IMR-90 (cell line): ENCODE data around the gene ZNF335. TPM values are rescaled to one million over a fixed set of nuclear protein-coding genes. Genes with fewer than 3 reads are reported as not detected.

ENCODE experiments used
- ATAC-seq: fragments of 200-7000 bp; cut with Tn5 transposase; 2 replicates; pipeline ENCODE4 v1.9.1; 2020; ENCODE audit warnings: low read depth, mild to moderate bottlenecking, moderate library complexity
- BruUV-seq: library from RNA; stranded (reverse); fragments of 400-500 nt; replicated peaks from 2 replicates; lab custom pipeline; 2021; lab: Mats Ljungman, UMichigan
- CTCF ChIA-PET: fragments of 300-600 bp; formaldehyde crosslinking; extraction: SDS; loops from one replicate; lab custom pipeline; 2021; ENCODE audit warnings: antibody characterized with exemption; lab: Yijun Ruan, JAX
- POLR2A ChIA-PET: fragments of 300-600 bp; sonication (Branson Sonifier 250); formaldehyde crosslinking; loops from one replicate; lab custom pipeline; 2022; ENCODE audit warnings: antibody characterized with exemption; ENCODE audit not compliant: unreplicated experiment; lab: Charles Lee
- DNase-seq: peaks from one replicate; pipeline ENCODE4 v3.0.0; 2013
- H2AFZ ChIP-seq: replicated peaks from 2 replicates; pipeline ENCODE3; 2013; ENCODE audit warnings: low read length, mild to moderate bottlenecking; ENCODE audit not compliant: poor library complexity
- H2AK5ac ChIP-seq: 2 replicates; pipeline ENCODE4 v1.6.1; 2013; ENCODE audit warnings: low read depth, low read length, inconsistent platforms
- H2AK9ac ChIP-seq: replicated peaks from 2 replicates; pipeline ENCODE3; 2013; ENCODE audit warnings: mild to moderate bottlenecking, low read depth, low read length, moderate library complexity; ENCODE audit not compliant: poor library complexity
- H2BK120ac ChIP-seq: 2 replicates; pipeline ENCODE4 v1.6.1; 2013; ENCODE audit warnings: low read depth, low read length, inconsistent platforms
- H2BK15ac ChIP-seq: 3 replicates; pipeline ENCODE4 v1.6.1; 2013; ENCODE audit warnings: low read depth, low read length, inconsistent platforms
- H2BK20ac ChIP-seq: 2 replicates; pipeline ENCODE4 v1.6.1; 2013; ENCODE audit warnings: low read depth, mild to moderate bottlenecking, inconsistent platforms, low read length, moderate library complexity
- H2BK5ac ChIP-seq: 2 replicates; pipeline ENCODE4 v1.6.1; 2013; ENCODE audit warnings: mild to moderate bottlenecking, low read depth, low read length, inconsistent platforms; ENCODE audit not compliant: poor library complexity, severe bottlenecking
- H3K14ac ChIP-seq: replicated peaks from 2 replicates; pipeline ENCODE4 v1.6.1; 2013; ENCODE audit warnings: low read depth, low read length, inconsistent platforms
- H3K18ac ChIP-seq: 2 replicates; pipeline ENCODE4 v1.6.1; 2013; ENCODE audit warnings: low read depth, low read length, control low read depth
- H3K23ac ChIP-seq: 2 replicates; pipeline ENCODE4 v1.6.1; 2013; ENCODE audit warnings: low read depth, low read length, inconsistent platforms
- H3K27ac ChIP-seq: 2 replicates; pipeline ENCODE4 v1.5.1; 2013; ENCODE audit warnings: mild to moderate bottlenecking, control low read depth, low read length; ENCODE audit not compliant: insufficient read depth
- H3K27me3 ChIP-seq: 2 replicates; pipeline ENCODE4 v1.6.1; 2013; ENCODE audit warnings: low read length; ENCODE audit not compliant: control insufficient read depth, insufficient read depth
- H3K36me3 ChIP-seq: 2 replicates; pipeline ENCODE4 v1.6.1; 2013; ENCODE audit warnings: low read length, mixed read lengths; ENCODE audit not compliant: control insufficient read depth, insufficient read depth
- H3K4ac ChIP-seq: 2 replicates; pipeline ENCODE4 v1.6.1; 2013; ENCODE audit warnings: low read depth, low read length, inconsistent platforms
- H3K4me1 ChIP-seq: 2 replicates; pipeline ENCODE4 v1.6.1; 2013; ENCODE audit warnings: low read length, mixed read lengths; ENCODE audit not compliant: control insufficient read depth, insufficient read depth
- H3K4me2 ChIP-seq: 2 replicates; pipeline ENCODE4 v1.6.1; 2013; ENCODE audit warnings: low read depth, mild to moderate bottlenecking, control low read depth, low read length, moderate library complexity
- H3K4me3 ChIP-seq: 2 replicates; pipeline ENCODE4 v1.5.1; 2013; ENCODE audit warnings: low read depth, mild to moderate bottlenecking, control low read depth, low read length, moderate library complexity; ENCODE audit not compliant: insufficient read depth
- H3K56ac ChIP-seq: 2 replicates; pipeline ENCODE4 v1.6.1; 2013; ENCODE audit warnings: low read length, inconsistent platforms; ENCODE audit not compliant: insufficient read depth; ENCODE audit errors: extremely low read depth
- H3K79me1 ChIP-seq, 2 experiments: 2 replicates each; pipeline ENCODE4 v1.6.1; 2013; ENCODE audit warnings: low read length in 2 of 2, inconsistent platforms in 1 of 2, low read depth in 1 of 2
- H3K9ac ChIP-seq: 2 replicates; pipeline ENCODE4 v1.6.1; 2013; ENCODE audit warnings: low read depth, low read length, control low read depth
- H3K9me1 ChIP-seq: 2 replicates; pipeline ENCODE4 v1.6.1; 2013; ENCODE audit warnings: low read length, inconsistent platforms; ENCODE audit not compliant: insufficient read depth
- H3K9me3 ChIP-seq: 2 replicates; pipeline ENCODE4 v1.6.1; 2013; ENCODE audit warnings: low read length; ENCODE audit not compliant: control insufficient read depth, insufficient read depth
- H4K20me1 ChIP-seq: 2 replicates; pipeline ENCODE4 v1.6.1; 2013; ENCODE audit warnings: low read length, inconsistent platforms; ENCODE audit not compliant: insufficient read depth
- H4K5ac ChIP-seq: 2 replicates; pipeline ENCODE4 v1.6.1; 2013; ENCODE audit warnings: mild to moderate bottlenecking, low read depth, low read length, control low read depth
- H4K8ac ChIP-seq, 2 experiments: 2 replicates each; pipeline ENCODE4 v1.6.1; 2013; ENCODE audit warnings: low read depth in 2 of 2, low read length in 2 of 2, control low read depth in 1 of 2, inconsistent platforms in 1 of 2
- H4K91ac ChIP-seq: 2 replicates; pipeline ENCODE4 v1.6.1; 2013; ENCODE audit warnings: low read depth, low read length, inconsistent platforms; ENCODE audit not compliant: insufficient read depth
- CEBPB ChIP-seq: IDR thresholded peaks from 2 replicates; pipeline ENCODE4 v1.6.1; 2012; ENCODE audit warnings: low read depth, low read length, improper control_type of control experiment
- FOS ChIP-seq: fragments of 150-350 bp; IDR thresholded peaks from 2 replicates; pipeline ENCODE4 v1.6.1; 2016; ENCODE audit warnings: low read depth, low read length
- MAFK ChIP-seq: IDR thresholded peaks from 2 replicates; pipeline ENCODE4 v1.6.1; 2012; ENCODE audit warnings: low read depth, low read length, improper control_type of control experiment
- MAZ ChIP-seq: IDR thresholded peaks from 2 replicates; pipeline ENCODE4 v1.6.1; 2012; ENCODE audit warnings: low read depth, mild to moderate bottlenecking, low read length, improper control_type of control experiment, moderate library complexity, borderline replicate concordance
- NFE2L2 ChIP-seq: fragments of 150-350 bp; IDR thresholded peaks from 2 replicates; pipeline ENCODE4 v1.6.1; 2016; ENCODE audit warnings: low read depth, mild to moderate bottlenecking, low read length
- RAD21 ChIP-seq: IDR thresholded peaks from 2 replicates; pipeline ENCODE4 v1.6.1; 2012; ENCODE audit warnings: low read length, improper control_type of control experiment
- RCOR1 ChIP-seq: IDR thresholded peaks from 2 replicates; pipeline ENCODE4 v1.6.1; 2012; ENCODE audit warnings: mild to moderate bottlenecking, low read length, improper control_type of control experiment; ENCODE audit not compliant: insufficient replicate concordance
- WGBS, 2 experiments: methylation state at CpG; one replicate each; pipeline versions ENCODE4 v1.1.5 to v1.1.7; 2013; ENCODE audit warnings: missing lambda C conversion rate in 2 of 2; ENCODE audit not compliant: insufficient read length in 1 of 2; ENCODE audit errors: extremely low coverage in 2 of 2; 5-methylcytosine and 5-hydroxymethylcytosine counted together
- dilution Hi-C: fragments of 300-500 bp; cut with HindIII; formaldehyde crosslinking; loops from one replicate; pipeline ENCODE4 v1.14.3; 2018; ENCODE audit warnings: low sequenced_read_pairs; ENCODE audit not compliant: unreplicated experiment
- in situ Hi-C: fragments of 300-500 bp; cut with MboI; formaldehyde crosslinking; loops from 3 replicates; pipeline ENCODE4 v1.14.3; 2019; ENCODE audit warnings: low sequenced_read_pairs, inconsistent platforms, mixed read lengths
- intact Hi-C: fragments of 100-400 bp; cut with micrococcal nuclease; formaldehyde crosslinking; loops from 2 replicates; pipeline ENCODE4 v1.10.0; 2022
- polyA plus RNA-seq, 3 experiments: library from polyadenylated mRNA; depleted of rRNA; stranded (reverse); fragments of >200 nt; gene quantifications; 2 replicates each; pipeline ENCODE4 v1.2.3, GENCODE V29; 2012; ENCODE audit warnings: low replicate concordance in 1 of 3
- total RNA-seq: library from RNA; depleted of rRNA; stranded (reverse); fragments of >200 nt; gene quantifications from 2 replicates; pipeline ENCODE4 v1.2.3, GENCODE V29; 2012
- TF ChIP-seq, protein P1 (sequence below): conservative IDR thresholded peaks from 2 replicates; pipeline ENCODE4 v1.5.1; 2012; ENCODE audit warnings: mild to moderate bottlenecking, low read depth, low read length, improper control_type of control experiment

ZNF335 gene
- total and polyA plus RNA-seq, 2 of the 4 experiments (the other 2 are of a cell fraction), result 11.8 to 17.8 TPM

DNA sequence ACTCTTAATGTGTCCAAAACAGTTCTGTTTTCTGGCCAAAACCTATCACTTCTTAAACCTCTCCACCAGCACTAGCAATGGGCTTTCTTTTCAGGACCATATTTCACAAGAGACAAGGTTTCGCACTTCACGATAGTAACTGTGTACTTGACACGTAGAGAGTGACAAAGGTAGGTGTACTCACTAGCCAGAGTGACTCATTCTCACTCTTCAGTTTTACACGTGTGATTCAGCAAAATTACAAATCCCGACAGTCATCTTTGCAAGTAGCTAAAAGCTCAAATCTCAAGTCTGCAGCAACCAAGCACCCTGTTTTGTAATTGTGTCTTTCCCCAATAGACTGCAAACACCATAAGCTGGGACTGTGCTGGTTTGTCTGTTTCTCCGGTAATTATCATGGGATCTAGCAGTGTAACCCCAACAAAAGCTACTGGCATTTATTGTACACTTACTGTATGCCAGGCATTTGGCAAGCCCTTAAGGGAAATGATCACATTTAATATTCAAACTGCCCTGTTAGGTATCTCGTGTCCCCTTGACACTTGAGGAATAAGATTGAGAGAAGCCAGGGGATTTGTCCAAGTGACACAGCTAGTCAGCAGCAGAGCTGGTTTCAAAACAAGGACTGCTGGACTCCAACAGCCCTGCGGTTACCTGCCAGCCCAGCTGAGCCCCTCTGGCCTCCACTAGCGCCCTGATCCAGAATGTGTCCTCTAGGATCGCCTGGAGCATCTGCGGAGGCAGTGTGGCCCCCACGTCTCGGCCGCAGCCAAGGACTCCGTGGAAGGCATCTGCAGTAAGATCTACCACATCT, 27.6 kb downstream of the ZNF335 start:
- Histone ChIP-seq H2BK15ac (no peak overlapping the region), H3K9me3 (no peaks in the 10 kb centered on the region), H2BK20ac (no peak overlapping the region), H4K5ac (no peak overlapping the region), H4K20me1 (peaks cover 6% of the 10 kb centered on the region; the same call in 1 of the 2 replicates), H3K23ac (no peak overlapping the region), H3K4me2 (no peak overlapping the region), H2BK120ac (no peak overlapping the region), H3K36me3 (peaks cover 85% of the 10 kb centered on the region), H3K4me3 (no peak overlapping the region), H3K9ac (no peak overlapping the region), H3K27ac (no peak overlapping the region), H3K27me3 (no peaks in the 10 kb centered on the region), H2AK9ac (no peak overlapping the region), H3K18ac (no peak overlapping the region), H2AK5ac (no peak overlapping the region), H3K79me1 (peaks cover 2 to 4% of the 10 kb centered on the region in 2 experiments; a peak in 1 of 4 replicates), H2AFZ (no peak overlapping the region), H3K14ac (no peak overlapping the region), H4K8ac (no peak overlapping the region), H3K4me1 (no peaks in the 10 kb centered on the region), H3K56ac (no peak overlapping the region), H2BK5ac (no peak overlapping the region), H4K91ac (no peak overlapping the region), H3K4ac (no peak overlapping the region), H3K9me1 (0 out of 2 replicates have a peak, but pooled peaks cover 3% of the 10 kb centered on the region)
- dilution Hi-C loops (no loop called here), intact Hi-C loops (no loop called here), in situ Hi-C loops (no loop called here)
- BruUV-seq, result no TSS peak
- ATAC-seq (no peak), DNase-seq (no peak)
- ChIA-PET POLR2A (interaction anchor here (1.4 kb wide), 1 partner anchor 9 kb away, joined by 3 read pairs; the partner anchor contains the start of gene PCIF1), CTCF (interaction anchor here (1.2 kb wide), 1 partner anchor 9 kb away, joined by 3 read pairs; no protein-coding TSS in a partner anchor)
- WGBS, 2 experiments, result 93% methylated on average over 3 of the region's 15 CpGs; no CpG with 5 or more reads in 1 of the 2 experiments
- TF ChIP-seq MAFK (no peak), NFE2L2 (peak; percentile 38; the same call in 1 of the 2 replicates), RAD21 (no peak), FOS (no peak), MAZ (no peak), RCOR1 (no peak), CEBPB (no peak)
- TF ChIP-seq, protein P1, sequence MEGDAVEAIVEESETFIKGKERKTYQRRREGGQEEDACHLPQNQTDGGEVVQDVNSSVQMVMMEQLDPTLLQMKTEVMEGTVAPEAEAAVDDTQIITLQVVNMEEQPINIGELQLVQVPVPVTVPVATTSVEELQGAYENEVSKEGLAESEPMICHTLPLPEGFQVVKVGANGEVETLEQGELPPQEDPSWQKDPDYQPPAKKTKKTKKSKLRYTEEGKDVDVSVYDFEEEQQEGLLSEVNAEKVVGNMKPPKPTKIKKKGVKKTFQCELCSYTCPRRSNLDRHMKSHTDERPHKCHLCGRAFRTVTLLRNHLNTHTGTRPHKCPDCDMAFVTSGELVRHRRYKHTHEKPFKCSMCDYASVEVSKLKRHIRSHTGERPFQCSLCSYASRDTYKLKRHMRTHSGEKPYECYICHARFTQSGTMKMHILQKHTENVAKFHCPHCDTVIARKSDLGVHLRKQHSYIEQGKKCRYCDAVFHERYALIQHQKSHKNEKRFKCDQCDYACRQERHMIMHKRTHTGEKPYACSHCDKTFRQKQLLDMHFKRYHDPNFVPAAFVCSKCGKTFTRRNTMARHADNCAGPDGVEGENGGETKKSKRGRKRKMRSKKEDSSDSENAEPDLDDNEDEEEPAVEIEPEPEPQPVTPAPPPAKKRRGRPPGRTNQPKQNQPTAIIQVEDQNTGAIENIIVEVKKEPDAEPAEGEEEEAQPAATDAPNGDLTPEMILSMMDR, result no peak
